ENCODE measurements around the gene AHDC1.
"Not testable (repeated sequence)": the region's sequence is repeated elsewhere in the genome, so short reads cannot be mapped to it uniquely, and the experiment has no call there.

The AHDC1 gene

DNA sequence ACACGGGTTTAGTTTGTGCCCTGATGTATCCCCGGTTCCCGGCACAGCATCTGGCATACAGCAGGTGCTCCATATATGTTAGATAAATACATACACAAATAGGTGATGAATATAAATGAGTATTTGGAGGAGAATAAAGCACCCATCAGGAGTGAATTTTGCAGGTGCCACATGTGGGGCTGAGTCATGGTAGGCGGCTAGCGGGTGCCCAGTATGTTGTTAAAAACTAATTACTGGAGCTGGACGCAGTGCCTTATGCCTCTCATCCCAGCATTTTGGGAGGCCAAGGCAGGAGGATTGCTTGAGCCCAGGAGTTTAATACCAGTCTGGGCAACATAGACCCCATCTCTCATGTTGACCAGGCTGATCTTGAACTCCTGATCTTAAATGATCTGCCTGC is 97.2 kb downstream of the AHDC1 start:
- DNase-seq, result no peak

DNA sequence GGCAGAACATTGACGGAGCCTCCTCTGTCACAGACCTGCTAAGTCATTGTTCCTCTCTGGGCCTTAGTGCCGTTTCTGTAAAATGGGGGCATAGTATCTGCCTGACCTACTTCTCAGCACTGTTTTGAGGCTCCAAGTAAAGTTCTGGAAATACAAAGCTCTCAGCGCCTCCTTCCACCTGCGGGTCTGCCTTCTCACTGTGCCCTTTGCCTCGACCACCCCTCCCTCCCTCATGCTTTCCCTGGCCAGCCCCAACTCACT is 98.6 kb downstream of the AHDC1 start:
- DNase-seq, result no peak

DNA sequence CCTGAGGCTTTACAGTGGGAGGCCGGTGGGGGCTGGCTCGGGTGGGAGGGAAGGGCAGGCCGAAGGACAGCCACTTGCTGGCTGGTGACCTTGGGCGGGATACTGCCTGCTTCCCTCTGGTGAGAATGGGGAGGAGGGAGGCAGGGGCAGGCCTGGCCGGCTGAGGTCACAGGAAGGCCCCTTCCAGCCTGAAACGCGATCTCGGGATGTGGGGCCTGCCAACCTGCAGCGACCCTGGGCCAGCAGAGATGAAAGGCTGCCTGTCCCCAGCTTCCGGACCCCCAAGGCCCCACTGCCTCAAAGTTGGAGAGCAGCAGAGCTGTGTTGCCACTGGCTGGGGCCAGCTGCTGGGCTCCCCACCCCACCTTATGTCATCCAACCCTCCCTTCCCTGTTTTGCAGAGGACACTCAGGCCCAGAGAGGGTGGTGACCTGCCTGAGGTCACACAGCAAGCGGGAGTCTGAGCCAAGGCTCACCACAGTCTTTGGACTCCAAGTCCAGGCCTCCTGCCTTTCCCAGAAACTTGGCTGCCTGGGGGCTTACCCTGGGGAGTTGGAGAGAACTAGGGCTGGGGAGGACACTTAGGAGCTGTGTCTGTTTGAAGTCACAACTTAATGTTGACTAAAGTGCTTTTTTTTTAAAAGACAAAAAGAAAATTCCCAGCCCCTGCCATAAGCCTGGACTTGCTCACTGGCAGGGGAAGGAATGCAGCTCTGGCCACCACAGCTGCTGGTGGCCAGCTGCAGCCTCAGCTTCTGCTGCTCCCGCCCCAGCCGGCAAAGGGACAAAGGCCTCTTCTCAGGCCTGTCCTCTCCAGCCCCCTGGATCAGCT is 99.1 kb downstream of the AHDC1 start:
- no peak for DNase-seq

DNA sequence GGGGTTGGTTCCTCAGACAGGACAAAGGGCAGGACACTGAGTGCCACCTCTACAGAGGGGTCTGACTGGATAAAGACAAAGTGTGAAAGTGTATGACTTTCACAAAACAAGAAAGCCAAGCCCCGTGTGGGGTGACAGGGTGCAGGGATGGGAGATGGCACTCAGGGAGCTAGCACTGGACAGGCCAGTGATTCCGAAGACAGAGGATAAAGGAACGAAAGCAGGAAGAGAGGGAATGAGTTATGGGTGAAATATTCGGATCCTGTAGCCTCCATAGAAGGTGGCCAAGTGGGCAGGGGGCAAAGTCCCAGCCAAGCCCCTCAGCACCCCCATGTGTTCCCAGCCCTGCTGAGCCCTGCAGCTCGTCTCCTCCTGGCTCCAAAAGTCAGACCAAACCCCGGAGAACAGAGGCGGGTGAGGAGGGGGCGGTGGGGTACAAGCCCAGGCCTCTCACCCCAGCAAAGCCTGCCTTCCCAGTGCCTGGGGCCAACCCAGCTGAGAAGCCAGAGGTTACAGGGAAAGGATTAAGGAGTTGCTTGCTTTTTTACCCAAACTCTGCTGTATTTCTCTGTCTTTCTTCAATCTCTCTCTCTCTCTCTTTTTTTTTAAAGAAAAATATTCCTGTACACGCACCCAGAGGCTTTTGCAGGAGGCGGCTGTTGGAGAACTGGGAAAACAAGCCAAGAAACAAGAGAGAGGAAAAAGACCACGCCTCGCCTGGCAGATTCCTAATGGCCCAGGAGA is 99.9 kb downstream of the AHDC1 start:
- DNase-seq, result no peak

DNA sequence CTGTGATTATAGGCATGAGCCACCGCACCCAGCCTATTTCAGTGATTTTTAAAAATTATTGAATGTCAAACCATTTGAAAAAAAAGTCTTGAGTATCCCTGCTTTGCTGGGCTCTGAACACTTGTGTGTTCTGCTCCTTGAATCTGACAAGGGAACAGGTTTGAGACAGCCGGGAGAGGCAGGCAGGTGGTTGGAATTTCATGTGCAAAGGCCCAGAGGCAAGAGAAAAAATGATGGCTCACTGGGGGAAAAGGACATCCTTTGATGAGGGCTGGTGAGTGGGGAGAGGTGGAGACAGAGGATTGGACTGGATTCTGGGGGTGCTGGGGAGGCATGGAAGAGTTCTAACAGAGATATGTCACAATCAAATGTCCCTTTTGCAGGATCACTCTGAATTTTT is 100.9 kb downstream of the AHDC1 start:
- DNase-seq, result no peak

DNA sequence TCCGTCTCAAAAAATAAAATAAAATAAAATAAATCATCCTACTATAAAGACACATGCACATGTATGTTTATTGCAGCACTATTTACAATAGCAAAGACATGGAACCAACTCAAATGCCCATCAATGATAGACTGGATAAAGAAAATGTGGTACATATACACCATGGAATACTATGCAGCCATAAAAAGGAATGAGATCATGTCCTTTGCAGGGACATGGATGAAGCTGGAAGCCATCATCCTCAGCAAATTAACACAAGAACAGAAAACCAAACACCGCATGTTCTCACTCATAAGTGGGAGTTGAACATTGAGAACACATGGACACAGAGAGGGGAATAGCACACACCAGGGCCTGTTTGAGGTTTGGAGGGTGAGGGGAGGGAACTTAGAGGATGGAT is 102.8 kb downstream of the AHDC1 start:
- DNase-seq, result not testable (repeated sequence)

DNA sequence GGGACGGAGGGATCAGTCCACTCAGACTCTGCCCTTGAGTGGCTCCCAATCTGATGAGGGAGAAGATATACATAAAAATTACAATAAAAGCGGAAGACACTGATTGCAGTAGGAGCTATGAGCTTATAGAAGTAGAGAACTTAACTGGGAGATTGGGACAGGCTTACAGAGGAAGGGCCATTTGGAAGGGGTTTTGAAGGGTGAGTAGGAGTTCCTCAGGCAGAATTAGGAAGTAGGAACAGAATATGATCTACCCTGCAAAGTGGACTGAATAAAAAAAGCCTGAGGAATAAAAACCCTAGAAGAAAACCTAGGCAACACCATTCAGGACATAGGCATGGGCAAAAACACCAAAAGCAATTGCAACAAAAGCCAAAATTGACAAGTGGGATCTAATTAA is 104.8 kb downstream of the AHDC1 start:
- no peak for DNase-seq

DNA sequence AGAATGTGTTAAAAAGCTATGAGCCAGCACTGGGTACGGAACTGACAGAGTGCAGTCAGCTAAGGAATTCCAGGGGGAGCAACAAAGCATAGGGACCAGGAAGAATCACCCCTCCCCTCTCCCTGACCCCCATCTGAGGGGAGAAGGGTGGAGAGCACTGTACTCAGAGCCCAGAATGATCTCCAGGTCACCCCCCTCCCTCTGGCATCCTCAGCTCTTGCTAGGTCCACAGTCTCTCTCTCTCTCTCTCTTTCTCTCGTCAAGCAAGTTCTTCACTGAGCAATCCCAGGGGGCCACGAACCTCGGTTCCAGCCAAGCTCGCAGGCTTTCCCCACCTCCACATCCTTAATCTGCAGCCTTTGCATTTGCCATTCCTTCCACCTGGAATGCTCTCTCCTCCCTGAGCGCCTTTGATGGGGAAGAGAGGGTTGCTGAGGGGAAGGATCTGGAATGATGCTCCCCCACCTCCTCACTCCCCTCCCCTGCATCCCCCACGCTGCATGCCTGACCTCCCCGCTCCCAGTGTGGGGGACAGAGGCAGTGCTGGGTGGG is 107.3 kb downstream of the AHDC1 start:
- no peak for DNase-seq

DNA sequence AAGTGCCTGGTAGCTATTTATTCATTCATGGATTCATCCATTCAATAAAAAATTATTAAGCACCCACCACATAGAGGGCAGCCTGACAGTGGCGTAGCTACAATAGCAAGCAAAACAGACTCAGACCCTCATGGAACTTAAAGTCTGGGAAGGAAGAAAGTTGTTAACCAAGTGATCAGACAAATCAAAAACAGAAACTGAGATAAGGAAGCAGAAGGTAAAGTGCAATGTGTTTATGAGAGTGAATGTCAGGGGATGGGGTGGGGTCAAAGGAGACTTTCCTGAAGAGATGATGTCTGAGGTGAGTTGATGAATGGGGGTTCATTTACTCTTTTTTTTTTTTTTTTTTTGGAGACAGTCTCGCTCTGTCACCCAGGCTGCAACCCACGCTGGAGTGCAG is 111.1 kb downstream of the AHDC1 start:
- no peak for DNase-seq

DNA sequence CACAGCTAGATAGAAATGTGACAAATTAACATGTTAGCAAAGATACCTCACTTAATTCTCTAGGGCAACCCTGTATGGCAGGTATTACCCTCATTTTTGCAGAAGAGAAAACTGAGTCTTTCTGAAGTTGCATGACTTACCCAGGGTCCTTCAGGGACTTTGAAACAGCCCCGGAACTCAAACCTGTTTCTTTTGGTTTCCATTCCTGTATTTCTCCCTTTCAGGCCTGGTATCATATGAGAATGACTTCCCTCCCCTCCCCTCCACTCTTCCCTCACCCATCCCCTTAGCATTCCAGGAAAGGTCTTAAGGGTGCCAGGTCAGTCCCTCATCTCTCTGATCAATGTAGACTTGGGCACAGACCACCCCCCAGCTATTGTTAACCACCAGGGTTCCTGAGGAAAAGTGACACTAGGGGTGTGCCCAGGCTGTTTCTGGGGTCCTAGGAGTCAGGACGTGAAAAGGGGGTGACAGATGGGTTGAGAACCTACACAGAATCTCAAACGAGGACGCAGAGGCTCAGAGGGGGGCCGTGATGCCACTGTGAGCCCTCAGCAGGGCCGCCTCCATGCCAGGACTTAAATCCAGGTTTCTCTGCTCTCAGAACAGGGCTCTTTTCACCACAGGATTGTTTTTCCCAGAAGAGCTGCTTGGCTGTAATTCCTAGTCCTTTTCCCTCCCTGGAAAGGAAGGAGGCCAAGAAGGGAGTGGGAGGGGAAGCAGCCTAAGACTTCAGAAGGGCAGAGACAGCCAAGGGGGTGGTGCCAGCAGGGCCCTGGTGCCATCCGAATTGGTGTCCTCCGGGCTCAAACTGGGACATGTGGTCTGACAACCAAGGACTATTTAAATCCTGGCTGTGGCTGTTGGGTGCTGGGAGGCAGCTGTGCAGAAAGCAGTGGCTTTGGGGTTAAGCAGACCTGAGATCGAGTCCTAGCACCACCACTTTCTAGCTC is 111.9 kb downstream of the AHDC1 start:
- no peak for DNase-seq

DNA sequence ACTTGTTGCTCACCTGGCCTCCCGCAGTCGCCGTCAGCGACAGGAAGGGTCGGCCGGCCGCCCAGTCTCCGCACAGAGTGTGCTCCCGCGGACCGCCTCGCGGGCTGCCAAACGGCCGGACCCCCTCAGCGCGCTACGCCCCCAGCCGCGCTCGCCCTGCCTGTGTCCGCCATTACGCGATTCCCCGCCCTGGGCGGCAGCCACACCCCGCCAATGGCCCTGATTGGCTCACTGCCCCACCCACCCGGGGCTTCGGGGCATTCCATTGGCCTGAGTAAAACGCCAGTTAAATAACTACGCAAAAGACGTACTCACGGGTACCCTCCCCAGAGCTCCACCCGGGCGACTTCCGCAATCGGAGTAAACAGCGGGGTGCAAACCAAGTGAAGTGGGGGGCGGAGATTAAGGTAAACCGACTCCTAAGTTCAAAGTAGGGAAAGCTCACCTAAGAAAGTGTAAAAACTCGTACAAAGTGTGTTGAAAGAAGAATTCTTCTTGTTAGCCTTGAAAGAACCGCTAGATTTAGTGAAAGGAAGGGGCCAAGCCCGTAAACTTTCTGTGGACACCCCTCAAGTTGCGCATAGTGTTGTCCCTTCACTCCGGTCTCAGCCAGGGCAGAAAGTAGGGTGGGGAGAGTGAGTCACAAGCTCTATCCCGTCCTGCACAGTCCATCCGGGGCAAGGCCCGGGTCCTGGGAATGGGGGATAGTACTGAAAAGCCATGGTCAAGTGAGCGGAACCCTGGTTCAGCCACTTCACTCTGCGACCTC is 113.8 kb downstream of the AHDC1 start, which contains the start of gene WASF2:
Gene WASF2, minus strand, starts transcription at position 195 of the 769 bp plus-strand sequence. CDS start 61,277 bp downstream, outside the sequence.
- peak; percentile 89 to 95 (median 94) for DNase-seq

DNA sequence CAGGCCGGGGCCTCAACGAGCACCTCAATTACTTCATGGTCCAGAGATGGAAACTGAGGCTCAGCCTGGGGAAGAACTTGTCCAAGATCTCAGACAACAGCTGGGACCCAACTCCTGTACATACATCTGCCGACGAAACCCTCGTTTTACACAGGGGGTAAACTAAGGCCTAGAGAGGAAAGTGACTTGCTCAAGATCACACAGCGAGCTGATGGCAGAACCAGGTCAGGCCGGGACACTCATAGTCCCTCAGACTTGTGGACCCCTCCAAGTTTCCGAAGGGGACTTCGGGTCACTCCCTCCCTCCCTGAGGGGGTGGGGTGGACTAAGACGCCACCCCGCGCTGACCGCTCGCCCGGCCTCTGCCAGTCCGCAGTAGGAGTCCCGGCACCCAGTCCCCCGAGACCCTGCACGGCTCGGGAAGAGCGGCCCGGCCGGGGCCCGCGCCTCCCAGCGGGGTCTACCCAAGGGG is 114.4 kb downstream of the AHDC1 start:
- DNase-seq, result no peak

DNA sequence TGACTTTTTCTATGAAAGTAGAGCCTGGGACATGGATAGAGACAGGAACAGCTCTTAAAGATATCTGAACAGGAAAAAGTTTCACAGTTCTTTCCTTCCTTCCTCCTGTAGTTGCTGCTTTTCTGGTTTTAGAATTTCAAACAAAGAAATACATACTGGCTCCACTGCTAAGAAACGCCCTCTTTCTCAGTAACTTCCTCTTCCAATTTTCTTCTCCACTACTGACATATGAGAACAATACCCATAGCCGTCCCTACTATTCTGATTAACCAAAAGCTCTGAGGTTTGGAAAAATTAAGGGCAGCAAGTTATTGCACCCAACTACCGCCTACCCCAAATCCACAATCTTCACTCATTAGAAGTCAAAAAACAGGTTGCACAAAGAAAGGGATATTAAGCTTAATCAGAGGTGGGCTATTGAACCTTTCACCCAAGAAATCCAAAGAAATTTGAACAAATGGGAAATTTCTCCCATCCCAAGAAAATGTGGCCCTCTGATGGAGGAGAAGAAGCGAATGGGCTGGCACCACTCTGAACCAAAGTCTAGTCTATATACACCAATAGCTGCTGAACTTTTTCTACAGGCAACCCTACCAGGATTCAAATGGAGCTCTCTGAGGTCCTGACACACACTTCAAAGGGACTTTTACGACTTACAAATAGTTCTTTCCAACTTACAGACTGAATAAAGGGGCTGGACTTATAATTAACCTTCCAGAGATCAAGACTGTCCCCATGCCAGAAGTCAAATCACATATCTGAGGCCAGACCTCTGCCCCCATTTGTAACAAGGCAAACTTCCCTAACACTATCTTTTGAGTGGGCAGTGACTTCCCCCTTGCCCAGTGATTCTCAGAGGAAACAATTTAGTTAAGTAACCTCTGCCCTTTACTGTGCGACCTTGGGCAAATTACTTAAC is 115.7 kb downstream of the AHDC1 start:
- no peak for DNase-seq

DNA sequence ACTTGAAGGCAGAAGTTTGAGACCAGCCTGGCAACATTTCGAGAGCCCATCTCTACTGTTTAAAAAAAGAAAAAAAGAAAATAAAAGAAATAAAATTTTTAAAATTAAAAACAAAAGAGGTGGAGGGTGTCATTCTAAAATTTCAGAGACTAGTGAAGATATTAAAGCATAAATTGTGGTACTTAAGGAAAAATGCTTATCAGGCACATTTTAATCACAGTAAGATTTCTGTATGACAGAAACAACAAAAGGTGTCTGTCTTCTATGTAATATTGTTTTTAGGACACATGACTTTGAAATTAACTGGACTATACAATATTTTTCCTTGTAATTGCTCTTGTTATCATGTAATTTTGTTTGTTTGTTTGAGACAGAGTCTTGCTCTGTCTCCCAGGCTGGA is 118.6 kb downstream of the AHDC1 start:
- no peak for DNase-seq

Data from activated CD4-positive, CD25-positive, alpha-beta regulatory T cell (primary cell).